ENCODE measurements around the gene KCNMB2.

GRCh38 chr3:178777718-178778411 is 241.6 kb downstream of the KCNMB2 start:
- TF ChIP-seq EZH2 (IDR thresholded peaks at IDR 0.05; ENCODE audit: borderline replicate concordance, low read depth, low read length, severe bottlenecking) (no peak), CTCF (IDR thresholded peaks at IDR 0.05; ENCODE audit: borderline replicate concordance, extremely low read depth, low read length, poor library complexity, severe bottlenecking) (no peak)

Measured in DND-41 (cell line).